GM19023 (cell line): Measurements from ENCODE around the gene GRIPAP1.

Source experiments
- ATAC-seq: cut with Tn5 transposase; IDR thresholded peaks from one replicate; pipeline ENCODE4 v1.9.1; 2021; ENCODE audit warnings: mild to moderate bottlenecking, moderate library complexity; ENCODE audit not compliant: unreplicated experiment

Gene GRIPAP1

DNA sequence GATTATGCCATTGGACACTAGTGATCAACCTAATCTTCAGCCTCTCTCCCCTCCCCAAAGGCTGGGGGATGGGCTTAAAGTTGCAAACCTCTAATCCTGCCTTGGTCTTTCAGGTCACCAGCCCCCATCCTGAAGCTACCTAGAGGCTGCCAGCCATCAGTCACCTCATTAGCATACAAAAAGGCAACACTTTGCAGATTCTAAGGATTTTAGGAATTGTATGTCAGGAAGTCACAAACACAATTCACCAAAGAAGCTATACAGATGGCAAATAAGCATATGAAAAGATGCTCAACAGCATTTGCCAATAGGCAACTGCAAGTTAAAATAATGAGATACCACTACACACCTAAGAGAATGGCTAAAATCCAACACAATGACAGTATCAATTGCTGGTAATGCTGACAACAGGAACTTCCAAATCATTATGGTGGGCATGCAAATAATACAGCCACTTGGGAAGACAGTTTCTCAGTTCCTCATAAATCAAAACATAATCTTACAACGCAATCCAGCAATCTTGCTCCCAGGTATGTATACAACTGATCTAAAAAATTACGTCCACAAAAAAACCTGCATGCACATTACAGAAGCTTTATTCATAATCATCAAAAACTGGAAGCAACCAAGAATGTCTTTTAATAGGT is 74.2 kb downstream of the GRIPAP1 start:
- ATAC-seq: no peak

DNA sequence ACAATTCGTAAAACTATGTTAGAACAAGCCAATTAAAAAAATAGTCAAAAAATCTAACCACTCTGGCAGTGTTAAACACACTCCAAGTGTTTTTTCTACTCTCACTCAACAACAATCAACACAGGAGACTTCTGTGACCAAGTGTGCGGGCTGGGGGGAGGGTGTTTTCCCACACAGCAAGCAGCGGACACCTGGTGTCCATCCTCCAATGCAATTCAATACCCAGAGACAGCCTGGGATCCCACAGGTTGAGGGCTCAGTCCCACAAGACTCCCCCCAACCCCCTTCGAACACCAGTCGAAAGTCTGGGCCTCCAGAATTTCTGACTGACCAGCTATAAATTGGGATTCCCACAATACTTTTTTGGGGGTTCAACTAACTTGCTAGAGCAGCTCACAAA is 74.9 kb downstream of the GRIPAP1 start:
- no peak for ATAC-seq

DNA sequence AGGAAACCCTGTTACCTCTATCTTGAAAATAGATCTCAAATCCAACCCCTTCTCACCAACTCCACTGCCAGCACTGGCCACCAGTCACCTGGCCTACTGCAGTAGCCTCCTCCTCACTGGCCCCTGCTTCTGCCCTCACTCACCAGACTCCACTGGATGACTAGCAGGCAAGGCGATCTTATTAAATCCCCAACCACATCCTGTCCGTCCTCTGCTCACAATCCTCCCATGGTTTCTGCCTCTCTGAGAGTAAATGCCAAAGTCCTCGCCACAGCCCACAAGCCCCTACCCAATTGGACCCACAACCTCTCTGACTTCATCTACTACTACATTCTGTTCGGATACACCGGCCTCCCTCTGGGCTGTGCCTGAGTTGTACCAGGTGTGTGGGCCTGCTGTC is 77.8 kb downstream of the GRIPAP1 start:
- ATAC-seq: no peak

DNA sequence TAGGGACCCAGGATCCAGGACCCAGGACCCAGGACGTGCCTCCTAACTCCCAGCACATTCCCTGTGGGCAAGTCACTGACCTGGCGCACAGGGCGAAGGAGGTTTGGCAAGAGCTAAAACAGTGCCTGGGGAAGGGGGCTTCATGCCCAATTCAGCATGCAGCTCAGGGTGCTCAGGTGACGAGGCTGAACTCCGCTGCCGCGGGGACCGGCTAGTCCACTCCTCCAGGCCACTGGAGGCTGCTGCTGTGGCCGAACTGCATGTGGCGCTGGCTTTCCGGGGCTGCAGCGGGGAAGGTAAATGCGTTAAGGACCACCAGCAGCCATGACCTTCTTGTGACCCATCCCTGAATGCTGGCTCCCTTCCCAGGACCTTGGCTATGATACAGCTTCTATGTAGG is 78.3 kb downstream of the GRIPAP1 start:
- ATAC-seq: no peak
